Smooth muscle cell of the brain vasculature (primary cell): ENCODE results near the gene LRBA.
"Not testable (repeated sequence)": the region's sequence is repeated elsewhere in the genome, so short reads cannot be mapped to it uniquely, and the experiment has no call there.

ENCODE experiments used
- DNase-seq: peaks from one replicate; pipeline ENCODE4 v3.0.0-alpha.2; 2012; ENCODE audit warnings: low read depth, low spot score

Gene LRBA

GRCh38 chr4:150507656-150508055, 507.4 kb downstream of the LRBA start:
- not testable (repeated sequence) for DNase-seq

DNA sequence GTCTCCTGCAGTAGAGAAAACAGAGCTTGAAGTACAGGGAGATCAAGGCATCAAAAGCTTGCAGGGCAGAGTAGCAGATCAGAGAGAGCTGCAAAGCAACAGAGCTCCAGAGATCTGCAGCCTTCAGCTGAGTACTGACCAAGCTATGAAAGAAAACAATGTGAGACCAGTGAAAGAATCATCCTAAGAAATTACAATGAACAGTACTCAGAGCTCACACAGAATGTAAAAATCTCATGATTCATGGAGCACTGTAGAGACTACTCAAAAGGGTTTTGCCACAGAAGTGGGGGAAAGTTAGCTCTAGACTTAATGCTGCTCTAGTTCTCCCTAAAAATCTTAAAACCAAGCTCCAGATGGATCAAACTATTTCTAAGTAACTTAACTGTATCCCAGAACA, 513.1 kb downstream of the LRBA start:
- DNase-seq = no peak

DNA sequence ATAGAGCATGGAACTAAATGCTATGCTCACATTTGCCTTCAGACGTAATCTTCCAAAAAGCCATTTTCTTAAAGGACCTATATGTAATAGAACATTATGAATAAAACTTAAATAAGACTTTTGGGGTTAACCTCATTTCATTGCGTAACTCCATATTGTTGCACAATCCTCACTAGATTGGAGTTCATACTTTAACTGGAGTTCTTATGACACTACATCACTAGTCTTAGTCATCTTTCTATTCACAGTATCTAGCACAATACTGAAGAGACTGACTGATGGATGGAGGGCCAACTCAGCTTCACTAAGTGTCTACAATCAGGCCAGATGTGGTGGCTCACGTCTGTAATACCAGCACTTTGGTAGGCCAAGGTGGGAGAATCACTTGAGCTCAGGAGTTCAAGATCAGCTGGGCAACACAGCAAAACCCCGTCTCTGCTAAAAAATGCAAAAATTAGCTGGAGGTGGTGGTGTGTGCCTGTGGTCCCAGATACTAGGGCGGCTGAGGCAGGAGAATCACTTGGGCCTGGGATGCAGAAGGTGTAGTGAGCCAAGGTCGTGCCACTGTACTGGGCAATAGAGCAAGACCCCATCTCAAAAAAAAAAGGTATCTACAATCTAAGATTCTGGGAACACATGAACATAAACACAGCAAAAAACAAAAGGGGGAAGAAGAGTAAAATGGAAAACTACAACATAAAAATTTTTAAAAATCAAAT, 513.9 kb downstream of the LRBA start:
- no peak for DNase-seq

GRCh38 chr4:150497612-150498011, 517.5 kb downstream of the LRBA start:
- DNase-seq = no peak

DNA sequence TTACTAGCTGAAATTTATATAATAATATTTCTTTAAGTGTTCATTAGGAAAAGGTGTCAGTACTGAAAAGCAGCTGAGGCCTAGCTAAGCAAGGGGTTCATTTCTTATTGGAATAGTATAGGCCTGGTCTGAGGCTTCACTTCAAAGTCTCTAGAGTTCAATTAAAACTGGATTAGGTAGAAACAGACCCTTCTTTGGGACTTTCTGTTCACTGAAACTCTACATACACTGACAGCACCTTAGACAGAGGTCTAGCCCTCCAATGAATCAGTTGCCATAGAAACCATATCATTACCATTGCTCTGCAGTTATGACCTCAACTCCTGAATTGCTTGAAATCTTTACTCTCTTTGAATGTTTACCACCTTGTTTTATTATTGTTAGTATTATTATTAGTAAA, 519.5 kb downstream of the LRBA start:
- no peak for DNase-seq

DNA sequence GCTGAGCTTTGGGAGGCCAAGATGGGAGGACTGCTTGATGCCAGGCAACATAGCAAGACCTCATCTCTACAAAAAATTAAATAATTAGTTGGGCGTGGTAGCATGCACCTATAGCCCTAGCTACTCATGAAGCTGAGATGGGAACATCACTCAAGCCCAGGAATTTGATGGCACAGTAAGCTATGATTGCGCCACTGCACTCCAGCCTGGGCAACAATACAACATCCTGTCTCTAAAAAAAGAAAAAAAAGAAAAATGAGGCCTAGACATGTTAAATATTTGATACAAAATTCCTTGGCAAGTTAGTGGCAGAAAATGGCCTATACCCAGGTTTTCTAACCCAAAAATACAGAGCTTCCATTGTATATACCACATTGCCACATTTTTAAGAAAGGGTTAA, 521.2 kb downstream of the LRBA start:
- DNase-seq = no peak

GRCh38 chr4:150491132-150492049, 523.7 kb downstream of the LRBA start:
- no peak for DNase-seq

GRCh38 chr4:150482581-150482980, 532.5 kb downstream of the LRBA start:
- no peak for DNase-seq

DNA sequence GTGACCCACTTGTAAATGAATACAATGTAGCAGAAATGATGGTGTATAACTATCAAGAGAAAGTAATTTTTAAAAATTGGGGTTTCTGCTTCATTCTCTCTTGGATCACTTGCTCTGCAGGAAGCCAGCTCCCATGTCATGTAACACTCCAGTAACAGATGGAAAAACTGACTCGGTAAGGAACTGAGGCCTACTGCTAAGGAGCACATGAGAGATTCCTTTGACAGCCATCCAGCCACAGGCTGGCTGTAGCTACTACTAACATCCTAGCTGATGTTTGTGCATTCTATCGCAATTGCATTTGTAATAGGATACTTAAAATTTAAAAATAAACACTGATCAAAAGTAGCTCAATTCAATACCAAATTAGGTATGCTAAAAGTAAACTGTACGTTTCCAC, 535.4 kb downstream of the LRBA start:
- no peak for DNase-seq

DNA sequence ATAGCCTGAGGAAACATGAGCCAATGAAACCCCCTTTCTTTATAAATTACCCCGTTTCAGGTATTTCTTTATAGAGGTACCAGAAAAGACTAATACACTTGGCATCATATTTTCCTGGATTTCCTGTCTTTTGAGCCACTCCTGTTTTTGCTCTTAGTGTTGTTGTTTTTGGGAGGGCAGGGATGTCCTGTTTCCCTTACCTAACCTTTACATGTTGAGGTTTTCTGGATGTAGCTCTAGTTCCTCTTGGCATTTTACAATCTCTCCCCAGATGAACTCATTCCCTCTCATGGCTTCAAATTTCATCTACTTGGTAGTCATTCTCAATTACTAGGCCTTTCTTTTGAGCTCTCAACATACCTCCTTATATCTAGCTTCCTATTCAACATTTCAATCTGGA, 537.2 kb downstream of the LRBA start:
- no peak for DNase-seq

DNA sequence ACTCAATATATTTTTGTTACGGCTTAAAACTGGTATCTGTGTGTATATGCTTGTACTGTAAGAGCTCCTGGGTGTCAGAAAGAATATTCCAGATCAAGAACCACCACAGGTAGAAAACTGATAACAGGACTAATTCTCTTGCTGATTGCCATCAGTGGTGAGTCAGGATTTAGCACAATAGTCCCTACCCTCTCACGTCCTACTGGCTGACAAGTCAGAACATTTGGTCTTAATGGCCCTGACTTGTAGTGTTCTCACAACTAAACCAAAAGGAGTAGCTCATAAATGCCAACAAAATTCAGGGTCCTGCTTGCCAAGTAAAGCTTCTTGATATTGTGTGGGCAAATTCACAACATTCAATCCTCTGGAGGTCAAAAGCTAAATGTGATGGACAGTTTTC, 538.3 kb downstream of the LRBA start:
- no peak for DNase-seq

DNA sequence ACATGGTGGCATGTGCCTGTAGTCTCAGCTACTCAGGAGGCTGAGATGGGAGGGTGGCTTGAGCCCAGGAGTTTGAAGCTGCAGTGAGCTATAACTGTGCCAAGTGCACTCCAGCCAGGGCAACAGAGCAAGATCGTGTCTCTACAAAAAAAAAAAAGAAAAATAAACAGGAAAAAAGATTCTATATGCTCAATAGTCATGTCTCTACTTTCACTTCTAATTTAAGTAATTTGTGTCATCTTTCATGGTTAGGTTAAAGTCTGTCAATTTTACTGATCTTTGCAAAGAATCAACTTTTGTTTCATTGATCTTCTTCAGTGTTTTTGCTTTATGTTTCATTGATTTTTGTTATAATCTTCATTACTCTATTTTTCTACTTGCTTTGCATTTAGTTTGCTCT, 539.3 kb downstream of the LRBA start:
- no peak for DNase-seq

DNA sequence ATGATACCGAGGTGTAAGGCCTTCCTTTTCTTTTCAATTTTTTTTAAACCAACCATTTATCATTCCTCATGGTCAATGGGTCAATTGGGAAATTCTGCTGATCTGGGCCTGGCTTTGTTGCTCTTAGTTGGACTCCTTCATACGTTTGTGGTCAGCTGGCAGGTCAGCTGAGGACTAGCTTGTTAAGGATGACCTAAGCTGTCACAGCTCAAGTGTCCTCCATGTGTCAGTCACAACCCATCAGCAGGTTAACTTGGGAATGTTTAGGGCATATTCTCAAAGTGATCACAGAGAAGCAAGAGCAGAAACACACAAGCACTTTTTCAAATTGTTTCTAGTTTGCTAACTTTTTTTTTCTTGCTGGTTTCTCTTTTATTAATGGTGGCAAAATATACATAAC, 550.6 kb downstream of the LRBA start:
- DNase-seq = no peak

- no peak for DNase-seq
Measured at GRCh38 chr4:150462743-150463142, 552.3 kb downstream of the LRBA start.

DNA sequence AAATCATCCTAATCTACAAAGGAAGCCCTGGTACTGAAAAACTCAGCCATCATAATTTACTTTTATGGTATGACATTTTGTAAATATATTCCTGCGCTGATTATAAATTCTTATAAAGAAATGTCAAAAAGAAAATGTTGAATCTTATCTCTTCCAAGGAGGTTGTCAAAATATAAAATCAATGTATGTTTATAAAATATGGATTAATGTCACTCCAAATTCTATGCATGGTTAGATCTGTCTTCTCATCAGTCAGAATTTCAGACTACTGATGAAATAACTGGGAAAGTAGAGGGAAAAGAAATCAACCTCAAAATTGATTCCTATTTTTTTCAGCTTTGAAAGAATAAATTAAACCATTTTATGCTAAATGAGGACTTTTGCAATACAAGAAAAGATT, 553.1 kb downstream of the LRBA start:
- DNase-seq = no peak

- DNase-seq = no peak
Measured at GRCh38 chr4:150457802-150458201, 557.3 kb downstream of the LRBA start.

DNA sequence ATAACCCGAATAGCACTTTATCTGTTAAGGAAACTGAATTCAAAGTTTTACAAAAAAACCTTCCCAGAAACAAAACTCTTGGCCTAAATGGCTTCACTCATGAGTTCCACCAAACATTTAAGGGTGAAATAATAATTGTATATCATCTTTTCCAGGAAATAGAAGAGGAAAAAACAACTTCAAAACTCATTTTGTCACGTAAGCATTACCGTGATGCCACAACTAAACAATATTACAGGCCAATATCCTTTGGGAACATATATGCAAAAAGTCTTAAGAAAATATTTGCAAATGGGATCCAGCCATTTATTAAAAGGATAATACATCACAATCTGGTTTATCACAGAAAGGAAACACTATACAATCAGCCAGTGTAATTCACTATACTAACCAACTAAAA, 563.2 kb downstream of the LRBA start:
- no peak for DNase-seq

GRCh38 chr4:150447356-150447755, 567.7 kb downstream of the LRBA start:
- no peak for DNase-seq

- DNase-seq = no peak
Measured at GRCh38 chr4:150439451-150439933, 575.6 kb downstream of the LRBA start.

GRCh38 chr4:150436598-150437370, 578.3 kb downstream of the LRBA start:
- no peak for DNase-seq

GRCh38 chr4:150431221-150431620, 583.9 kb downstream of the LRBA start:
- no peak for DNase-seq

- no peak for DNase-seq
Measured at GRCh38 chr4:150425161-150425560, 589.9 kb downstream of the LRBA start.
